Measurements from ENCODE around the gene ZNF223.

GRCh38 chr19:44076325-44076724 is 24.5 kb downstream of the ZNF223 start:
- TF ChIP-seq, protein P1, sequence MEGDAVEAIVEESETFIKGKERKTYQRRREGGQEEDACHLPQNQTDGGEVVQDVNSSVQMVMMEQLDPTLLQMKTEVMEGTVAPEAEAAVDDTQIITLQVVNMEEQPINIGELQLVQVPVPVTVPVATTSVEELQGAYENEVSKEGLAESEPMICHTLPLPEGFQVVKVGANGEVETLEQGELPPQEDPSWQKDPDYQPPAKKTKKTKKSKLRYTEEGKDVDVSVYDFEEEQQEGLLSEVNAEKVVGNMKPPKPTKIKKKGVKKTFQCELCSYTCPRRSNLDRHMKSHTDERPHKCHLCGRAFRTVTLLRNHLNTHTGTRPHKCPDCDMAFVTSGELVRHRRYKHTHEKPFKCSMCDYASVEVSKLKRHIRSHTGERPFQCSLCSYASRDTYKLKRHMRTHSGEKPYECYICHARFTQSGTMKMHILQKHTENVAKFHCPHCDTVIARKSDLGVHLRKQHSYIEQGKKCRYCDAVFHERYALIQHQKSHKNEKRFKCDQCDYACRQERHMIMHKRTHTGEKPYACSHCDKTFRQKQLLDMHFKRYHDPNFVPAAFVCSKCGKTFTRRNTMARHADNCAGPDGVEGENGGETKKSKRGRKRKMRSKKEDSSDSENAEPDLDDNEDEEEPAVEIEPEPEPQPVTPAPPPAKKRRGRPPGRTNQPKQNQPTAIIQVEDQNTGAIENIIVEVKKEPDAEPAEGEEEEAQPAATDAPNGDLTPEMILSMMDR (IDR thresholded peaks at IDR 0.05): no peak
- TF ChIP-seq EP300 (IDR thresholded peaks at IDR 0.05) (no peak), POLR2AphosphoS5 (IDR thresholded peaks at IDR 0.05) (no peak)
